Thyroid gland (tissue), 4 donors: ENCODE data around the gene GCH1. TPM values are rescaled to one million over a fixed set of nuclear protein-coding genes. Genes with fewer than 3 reads are reported as not detected.
"Not testable (repeated sequence)": the region's sequence is repeated elsewhere in the genome, so short reads cannot be mapped to it uniquely, and the experiment has no call there.

Experiments
- DNase-seq, 2 donors: peaks; one replicate each; pipeline ENCODE4 v3.0.0-alpha.2; 2019
- H3K27ac ChIP-seq, 3 donors: fragments of 200-600 bp; sonication (generic); 1 replicate in 2 of 3; 2 replicates in 1 of 3; pipeline ENCODE4 v1.5.1; 2016 to 2019; ENCODE audit warnings: mild to moderate bottlenecking in 1 of 3, moderate library complexity in 1 of 3
- H3K27me3 ChIP-seq: fragments of 200-600 bp; sonication (generic); one replicate; pipeline ENCODE4 v1.5.1; 2019
- H3K36me3 ChIP-seq, 2 donors: fragments of 200-600 bp; sonication (generic); one replicate each; pipeline ENCODE4 v1.5.1; 2016 to 2019
- H3K4me1 ChIP-seq, 2 donors: fragments of 200-600 bp; sonication (generic); one replicate each; pipeline ENCODE4 v1.5.1; 2017 to 2019
- H3K4me3 ChIP-seq, 3 donors: fragments of 200-600 bp; sonication (generic); replicated peaks in 1 of 3; 1 replicate in 2 of 3; 2 replicates in 1 of 3; pipeline ENCODE4 v1.5.1; 2016; ENCODE audit warnings: mild to moderate bottlenecking in 1 of 3
- H3K9me3 ChIP-seq: fragments of 200-600 bp; sonication (generic); one replicate; pipeline ENCODE4 v1.5.1; 2017
- CTCF ChIP-seq, 6 experiments: fragments of 200-600 bp in 3 of 6; fragments of 450-650 bp in 3 of 6; sonication (generic) in 3 of 6; IDR thresholded peaks; one replicate each; pipeline ENCODE4 v1.5.1; 2016 to 2019; ENCODE audit warnings: antibody characterized with exemption in 6 of 6, mild to moderate bottlenecking in 2 of 6, inconsistent platforms in 1 of 6, moderate library complexity in 1 of 6
- POLR2A ChIP-seq, 2 donors: fragments of 450-650 bp; IDR thresholded peaks; one replicate each; pipeline ENCODE4 v1.6.1; 2017; ENCODE audit warnings: antibody characterized with exemption in 2 of 2, mild to moderate bottlenecking in 2 of 2, moderate library complexity in 1 of 2
- WGBS, 2 donors: methylation state at CpG; one replicate each; pipeline ENCODE4 v1.1.5; 2017; 5-methylcytosine and 5-hydroxymethylcytosine counted together
- intact Hi-C: fragments of 100-400 bp; cut with DNase I; formaldehyde crosslinking; loops from one replicate; pipeline ENCODE4 v1.15.1; 2023
- total RNA-seq, 4 donors: library from RNA; depleted of rRNA; stranded (reverse); fragments of >200 nt; gene quantifications; one replicate each; pipeline ENCODE4 v1.2.3, GENCODE V29; 2016

Gene GCH1
- total RNA-seq, 4 donors from 2014 or later = 5.2 to 7.8 (median 7.4) TPM

GRCh38 chr14:54803926-54804537, 98.6 kb downstream of the GCH1 start:
- intact Hi-C loops = no loop called here
- H3K27ac ChIP-seq = no peak overlapping the region

GRCh38 chr14:54803396-54803795, 99.2 kb downstream of the GCH1 start:
- intact Hi-C loops = no loop called here
- TF ChIP-seq POLR2A (IDR thresholded peaks at IDR 0.05) = no peak

More at GRCh38 chr14:54803926-54804537, 98.6 kb downstream of the GCH1 start:
- no peak for DNase-seq
- Histone ChIP-seq H3K4me1 (peaks cover 0 to 6% of the 10 kb centered on the region in 2 donors), H3K4me3 (no peak overlapping the region), H3K27me3 (no peaks in the 10 kb centered on the region), H3K36me3 (no peaks in the 10 kb centered on the region), H3K9me3 (no peaks in the 10 kb centered on the region)
- TF ChIP-seq CTCF (IDR thresholded peaks at IDR 0.05) = no peak
- no peak for TF ChIP-seq POLR2A (IDR thresholded peaks at IDR 0.05)
- WGBS, 2 donors = 90 to 91% methylated on average over 11 to 13 of the region's 13 CpGs

GRCh38 chr14:54801482-54801881, 101.1 kb downstream of the GCH1 start:
- H3K36me3 ChIP-seq, H3K4me3 ChIP-seq, H3K4me1 ChIP-seq, H3K9me3 ChIP-seq, H3K27ac ChIP-seq, intact Hi-C loops, H3K27me3 ChIP-seq, DNase-seq: not testable (repeated sequence)
- whole genome bisulfite sequencing, 2 donors = 94 to 97% methylated on average over 2 of the region's 2 CpGs

More at GRCh38 chr14:54803396-54803795, 99.2 kb downstream of the GCH1 start:
- Histone ChIP-seq H3K4me3 (no peak overlapping the region), H3K36me3 (no peaks in the 10 kb centered on the region), H3K4me1 (peaks cover 0 to 6% of the 10 kb centered on the region in 2 donors), H3K27ac (no peak overlapping the region), H3K9me3 (no peaks in the 10 kb centered on the region), H3K27me3 (no peaks in the 10 kb centered on the region)
- no peak for DNase-seq
- 51 to 62% methylated on average over 6 to 7 of the region's 7 CpGs for WGBS, 2 donors

- 84 to 88% methylated on average over 9 of the region's 9 CpGs for WGBS, 2 donors
- no peak for TF ChIP-seq CTCF (IDR thresholded peaks at IDR 0.05)
- TF ChIP-seq POLR2A (IDR thresholded peaks at IDR 0.05) = no peak
- DNase-seq = no peak
- no peak overlapping the region for H3K27ac ChIP-seq
- H3K4me1 ChIP-seq = no peaks in the 10 kb centered on the region
- no peaks in the 10 kb centered on the region for H3K27me3 ChIP-seq
- intact Hi-C loops = no loop called here
- no peaks in the 10 kb centered on the region for H3K9me3 ChIP-seq
- no peaks in the 10 kb centered on the region for H3K36me3 ChIP-seq
- H3K4me3 ChIP-seq = no peak overlapping the region
Measured at GRCh38 chr14:54798465-54799124, 104.0 kb downstream of the GCH1 start.

- no peaks in the 10 kb centered on the region for H3K36me3 ChIP-seq
- H3K27ac ChIP-seq = no peak overlapping the region
- DNase-seq = no peak
- H3K9me3 ChIP-seq = no peaks in the 10 kb centered on the region
- H3K4me1 ChIP-seq = no peaks in the 10 kb centered on the region
- H3K4me3 ChIP-seq = no peak overlapping the region
- 57 to 63% methylated on average over 4 of the region's 4 CpGs for WGBS, 2 donors
- TF ChIP-seq CTCF (IDR thresholded peaks at IDR 0.05) = no peak
- TF ChIP-seq POLR2A (IDR thresholded peaks at IDR 0.05) = no peak
- intact Hi-C loops = no loop called here
- H3K27me3 ChIP-seq = no peaks in the 10 kb centered on the region
Measured at GRCh38 chr14:54797986-54798385, 104.6 kb downstream of the GCH1 start.

- Histone ChIP-seq H3K27me3 (no peaks in the 10 kb centered on the region), H3K9me3 (no peaks in the 10 kb centered on the region)
- WGBS, 2 donors = 86 to 87% methylated on average over 4 to 6 of the region's 6 CpGs
Measured at GRCh38 chr14:54797556-54797955, 105.1 kb downstream of the GCH1 start.

More at GRCh38 chr14:54797556-54797955, 105.1 kb downstream of the GCH1 start:
- Histone ChIP-seq H3K4me3 (no peak overlapping the region), H3K36me3 (no peaks in the 10 kb centered on the region), H3K27ac (no peak overlapping the region), H3K4me1 (no peaks in the 10 kb centered on the region)
- TF ChIP-seq CTCF (IDR thresholded peaks at IDR 0.05) = no peak
- TF ChIP-seq POLR2A (IDR thresholded peaks at IDR 0.05) = no peak
- intact Hi-C loops = no loop called here
- no peak for DNase-seq
